EL (cell line): ENCODE measurements around the gene EPDR1.
"Not testable (repeated sequence)": the region's sequence is repeated elsewhere in the genome, so short reads cannot be mapped to it uniquely, and the experiment has no call there.

Experiments
- DNase-seq: peaks from one replicate; pipeline ENCODE4 v3.0.0-alpha.2; 2016

The EPDR1 gene

DNA sequence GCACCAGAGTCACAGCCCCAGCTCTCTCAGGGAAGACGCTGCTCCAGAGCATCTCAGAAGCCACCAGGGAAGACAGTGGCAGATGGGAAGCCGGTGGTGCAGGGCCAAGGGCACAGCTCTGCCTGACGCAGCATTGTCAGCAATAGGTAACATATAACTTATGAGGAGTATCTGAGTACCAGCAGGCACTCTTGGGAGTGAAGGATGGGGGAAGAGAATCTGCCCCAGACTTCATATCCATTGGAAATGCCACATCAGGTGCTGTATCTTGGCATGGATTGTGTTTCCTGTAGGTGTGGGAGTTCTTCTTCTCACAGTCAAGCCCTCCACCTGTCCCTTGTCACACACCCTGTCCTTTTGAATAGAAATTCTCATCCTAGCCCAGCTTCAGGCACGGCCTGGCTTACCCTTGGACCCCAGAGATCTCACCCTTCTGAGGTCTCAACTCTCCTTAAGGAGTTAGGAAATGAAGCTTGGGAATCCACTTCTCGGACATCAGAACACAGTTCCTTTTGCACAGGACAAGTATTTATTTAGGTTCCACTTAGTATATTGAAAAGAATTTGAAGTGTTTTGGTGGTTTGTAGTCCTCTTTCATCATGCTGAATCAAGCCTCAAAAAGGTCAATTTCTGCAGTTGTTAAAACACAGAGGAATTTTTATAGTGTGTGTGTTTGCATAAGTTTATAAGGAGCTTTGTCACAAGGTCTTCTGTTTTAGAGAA is 9.9 kb downstream of the EPDR1 start:
- DNase-seq: no peak

DNA sequence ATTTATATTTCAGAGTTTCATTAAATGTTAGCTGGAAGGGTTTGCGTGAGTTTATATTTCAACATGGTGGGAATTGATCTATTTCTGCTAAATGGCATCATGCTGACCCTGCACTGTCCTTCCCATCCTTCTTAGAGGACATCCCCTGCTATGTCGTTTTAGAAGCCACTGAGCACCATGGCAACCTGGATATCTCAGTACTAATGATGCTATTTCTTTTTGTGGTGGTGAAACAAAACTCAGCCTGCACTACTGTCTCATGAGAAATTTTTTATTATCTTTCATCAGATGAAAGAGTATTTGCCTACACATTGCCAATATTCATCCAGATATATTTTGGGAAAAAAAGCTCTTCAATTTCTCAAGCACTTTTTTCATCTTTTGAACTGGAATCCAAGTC is 12.1 kb downstream of the EPDR1 start:
- DNase-seq: no peak

DNA sequence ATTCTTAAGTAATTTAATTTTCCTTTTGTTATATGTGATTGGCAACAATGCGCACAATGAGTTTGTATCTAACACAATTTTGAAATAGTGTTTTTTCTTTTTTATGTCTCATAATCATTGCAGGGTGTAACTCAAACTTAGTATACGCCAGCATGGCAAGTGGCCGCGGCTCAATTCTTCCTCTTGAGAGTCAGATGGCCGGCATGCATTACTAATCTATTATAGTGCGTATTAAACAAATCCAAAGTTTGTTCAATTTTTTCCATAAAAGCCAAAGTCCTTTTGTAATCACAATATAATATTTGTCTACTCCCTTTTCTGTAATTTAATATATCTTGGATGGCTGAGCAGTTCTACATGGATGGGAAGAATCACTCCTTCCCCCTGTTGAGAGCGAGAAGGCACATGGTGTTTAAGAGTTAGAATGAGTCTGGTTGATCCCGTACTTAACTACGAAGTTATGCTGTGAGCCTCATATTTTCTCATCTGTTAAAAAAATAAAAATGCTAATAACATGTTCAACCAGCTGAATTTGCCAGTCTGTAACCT is 12.7 kb downstream of the EPDR1 start:
- DNase-seq: no peak

GRCh38 chr7:37942934-37943610 is 22.6 kb downstream of the EPDR1 start:
- DNase-seq: no peak

GRCh38 chr7:37943905-37944736 is 23.7 kb downstream of the EPDR1 start:
- no peak for DNase-seq

- DNase-seq: no peak
Observed at GRCh38 chr7:37944737-37945054, 24.3 kb downstream of the EPDR1 start.

- no peak for DNase-seq
Observed at GRCh38 chr7:37945336-37945735, 24.9 kb downstream of the EPDR1 start.

GRCh38 chr7:37947138-37947940 is 26.9 kb downstream of the EPDR1 start:
- DNase-seq: no peak

DNA sequence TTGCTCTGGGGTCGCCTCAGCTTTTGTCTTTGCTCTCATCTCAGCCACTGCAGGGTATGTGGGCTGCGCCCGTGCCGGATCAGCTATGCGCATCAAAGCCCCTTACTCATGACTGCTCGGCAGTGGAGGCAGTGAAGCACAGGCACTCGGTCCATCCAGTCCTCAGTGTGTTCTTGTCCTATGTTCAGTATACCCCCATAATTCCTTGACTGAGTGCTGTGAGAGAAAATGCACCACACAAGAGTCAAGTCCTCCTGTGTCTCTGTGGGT is 27.4 kb downstream of the EPDR1 start:
- no peak for DNase-seq

DNA sequence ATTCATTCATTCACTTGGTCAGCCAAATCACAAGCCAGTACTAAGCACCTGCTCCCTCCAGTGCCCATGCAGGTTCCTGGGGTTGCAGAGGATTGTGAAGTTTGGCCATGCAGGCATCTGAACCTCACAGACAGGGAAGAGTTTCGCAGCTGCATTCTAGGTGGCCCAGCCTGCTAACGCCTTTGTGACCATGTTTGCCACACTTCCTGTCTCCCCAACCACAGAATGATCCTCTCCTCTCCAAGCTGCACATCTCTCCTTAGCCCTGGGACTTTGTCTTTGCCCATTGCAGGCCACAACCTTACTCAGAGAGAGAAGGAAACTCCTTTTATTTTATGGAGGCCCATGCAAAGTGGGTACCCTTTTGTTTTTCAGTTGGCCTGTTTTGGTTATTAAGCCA is 31.8 kb downstream of the EPDR1 start:
- DNase-seq: no peak

DNA sequence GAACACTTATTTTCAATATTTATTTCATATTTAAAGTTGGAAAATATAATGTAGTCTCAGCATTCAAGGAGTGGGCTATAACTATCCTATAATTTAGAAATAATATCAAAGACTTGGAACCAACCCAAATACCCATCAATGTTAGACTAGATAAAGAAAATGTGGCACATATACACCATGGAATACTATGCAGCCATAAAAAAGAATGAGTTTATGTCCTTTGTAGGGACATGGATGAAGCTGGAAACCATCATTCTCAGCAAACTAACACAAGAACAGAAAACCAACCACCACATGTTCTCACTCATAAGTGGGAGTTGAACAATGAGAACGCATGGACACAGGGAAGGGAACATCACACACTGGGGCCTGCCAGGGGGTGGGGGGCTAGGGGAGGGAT is 33.8 kb downstream of the EPDR1 start:
- not testable (repeated sequence) for DNase-seq

GRCh38 chr7:37956791-37957190 is 36.4 kb downstream of the EPDR1 start:
- no peak for DNase-seq

DNA sequence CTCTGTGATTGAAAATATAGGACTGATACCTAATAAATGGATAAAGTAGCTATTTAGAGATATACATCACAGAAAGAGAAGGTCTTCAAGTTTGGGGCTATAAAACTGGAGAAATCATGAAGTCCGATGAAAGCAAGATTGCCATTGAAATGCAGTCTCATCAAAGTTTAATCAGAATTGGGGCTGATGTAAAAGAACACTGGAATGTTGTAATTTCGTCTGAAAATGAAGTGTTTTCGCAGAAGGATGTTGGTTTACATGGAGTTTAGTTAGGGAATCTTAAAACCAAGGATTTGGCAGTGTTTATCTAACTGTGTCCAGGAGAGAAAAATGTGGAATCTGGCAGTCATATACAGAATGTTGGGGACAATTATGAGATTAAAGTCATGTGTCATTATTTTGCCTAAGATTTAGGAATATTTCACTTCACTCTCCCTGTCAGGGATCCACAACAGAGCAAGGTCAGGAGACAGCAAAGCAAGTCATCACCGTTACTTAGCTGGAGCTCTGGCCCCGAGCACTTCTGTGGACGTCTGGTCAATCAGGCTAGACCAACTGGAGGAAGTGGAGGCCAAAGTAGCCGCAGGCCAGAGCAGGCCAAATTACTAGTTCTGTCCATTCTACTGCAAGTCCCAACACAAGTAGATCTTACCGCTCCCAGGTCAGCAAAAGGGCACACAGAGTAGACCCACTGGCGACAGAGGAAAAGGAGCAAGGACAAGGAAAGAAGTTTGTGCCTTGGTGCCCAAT is 37.0 kb downstream of the EPDR1 start:
- no peak for DNase-seq

DNA sequence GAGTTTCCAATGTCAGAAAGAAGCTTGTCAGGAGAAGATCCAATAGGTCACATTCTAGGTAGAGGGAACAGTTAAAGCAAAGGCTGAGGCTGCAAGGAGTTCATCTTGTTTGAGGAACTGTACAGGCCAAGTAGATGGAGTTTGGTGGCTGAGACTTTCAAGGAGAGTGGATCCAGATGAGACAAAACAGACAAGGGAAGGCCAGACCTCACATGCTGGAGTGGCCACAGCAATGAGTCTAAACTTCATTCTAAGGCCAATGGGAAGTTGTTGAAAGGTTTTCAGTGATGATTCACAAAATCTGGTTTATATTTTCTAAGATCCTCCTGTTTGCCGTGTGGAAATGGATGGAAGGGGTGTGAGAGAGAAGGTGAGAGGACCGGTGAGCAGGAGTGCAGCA is 40.0 kb downstream of the EPDR1 start:
- no peak for DNase-seq

GRCh38 chr7:37961251-37961650 is 40.8 kb downstream of the EPDR1 start:
- DNase-seq: no peak

DNA sequence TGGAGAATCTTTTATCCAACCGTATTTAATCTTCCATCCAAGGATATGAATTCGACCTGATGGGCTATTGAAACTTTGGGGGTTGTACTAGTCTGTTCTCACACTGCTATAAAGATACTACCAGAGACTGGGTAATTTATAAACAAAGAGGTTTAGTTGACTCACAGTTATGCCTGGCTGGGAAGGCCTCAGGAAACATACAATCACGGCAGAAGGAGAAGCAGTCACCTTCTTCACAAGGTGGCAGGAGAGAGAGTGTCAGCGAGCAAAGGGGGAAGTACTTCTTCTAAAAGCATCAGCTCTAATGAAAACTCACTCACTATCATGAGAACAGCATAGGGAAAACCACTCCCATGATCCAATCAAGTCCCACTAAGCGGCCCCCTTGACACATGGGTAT is 43.8 kb downstream of the EPDR1 start:
- no peak for DNase-seq

DNA sequence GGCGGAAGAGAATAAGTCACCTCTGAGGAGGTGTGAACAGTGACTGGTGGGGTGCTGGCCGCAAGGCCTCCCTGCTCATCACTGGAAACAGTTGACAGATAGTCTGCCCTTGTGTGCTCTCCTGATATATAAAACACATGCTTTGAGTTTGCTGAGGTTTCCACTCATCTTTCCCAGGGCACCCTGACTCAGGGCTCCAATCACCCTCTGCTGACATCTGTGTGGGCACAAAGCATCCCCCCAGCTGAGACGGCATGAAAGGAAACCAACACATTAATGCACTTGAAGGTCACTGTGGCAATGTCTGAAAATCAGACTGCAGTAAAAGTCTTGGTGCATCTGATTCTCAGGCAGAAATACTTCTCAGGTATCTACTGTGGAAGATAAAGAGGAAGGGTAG is 49.8 kb downstream of the EPDR1 start:
- no peak for DNase-seq

- no peak for DNase-seq
Observed at GRCh38 chr7:37971491-37971890, 51.1 kb downstream of the EPDR1 start.

GRCh38 chr7:37973915-37974314 is 53.5 kb downstream of the EPDR1 start:
- DNase-seq: no peak

- DNase-seq: no peak
Observed at GRCh38 chr7:37974711-37975110, 54.3 kb downstream of the EPDR1 start.

DNA sequence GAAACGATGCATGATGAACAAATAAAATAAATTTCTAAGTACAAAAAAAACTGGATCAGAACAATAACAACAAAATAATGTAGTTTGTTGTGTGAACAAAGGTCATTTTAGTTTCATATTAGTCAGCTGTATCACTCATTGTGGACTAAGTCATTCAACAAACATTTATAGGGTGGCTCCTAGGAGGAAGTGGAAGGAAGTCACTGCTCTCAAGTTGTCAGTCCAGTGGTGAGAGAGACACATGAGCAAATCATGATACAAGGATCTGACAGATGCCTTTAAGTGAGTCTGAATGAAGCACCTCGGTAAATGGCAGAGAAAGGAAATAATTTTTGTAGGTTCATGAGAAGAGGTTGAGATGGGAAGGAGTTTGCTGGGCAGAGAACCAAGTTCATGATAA is 56.8 kb downstream of the EPDR1 start:
- no peak for DNase-seq

DNA sequence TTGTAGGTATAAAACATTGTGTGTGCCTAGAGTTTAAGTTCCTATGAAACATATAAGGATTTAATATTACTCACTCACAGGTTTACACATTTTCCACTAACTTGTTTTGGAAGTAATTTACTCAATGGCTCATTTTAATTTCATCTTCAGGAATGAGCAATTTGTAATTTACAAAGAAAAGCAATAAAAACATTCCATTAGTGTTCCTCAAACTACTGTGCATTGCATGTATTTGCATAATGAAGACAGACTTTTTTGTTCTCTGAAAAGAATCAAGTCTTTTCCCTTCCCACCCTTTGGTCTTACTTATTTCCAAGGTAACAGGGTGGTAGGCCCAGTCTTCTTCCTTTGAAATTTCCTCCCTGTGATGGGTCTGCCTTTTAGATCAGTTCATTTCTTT is 61.2 kb downstream of the EPDR1 start:
- no peak for DNase-seq
